GM19238 (cell line): ENCODE data around the gene PLD5.
"Not testable (repeated sequence)": the region's sequence is repeated elsewhere in the genome, so short reads cannot be mapped to it uniquely, and the experiment has no call there.

Experiments used
- DNase-seq: peaks from one replicate; pipeline ENCODE4 v3.0.0; 2011; ENCODE audit warnings: low spot score; ENCODE audit not compliant: insufficient read length

The PLD5 gene

DNA sequence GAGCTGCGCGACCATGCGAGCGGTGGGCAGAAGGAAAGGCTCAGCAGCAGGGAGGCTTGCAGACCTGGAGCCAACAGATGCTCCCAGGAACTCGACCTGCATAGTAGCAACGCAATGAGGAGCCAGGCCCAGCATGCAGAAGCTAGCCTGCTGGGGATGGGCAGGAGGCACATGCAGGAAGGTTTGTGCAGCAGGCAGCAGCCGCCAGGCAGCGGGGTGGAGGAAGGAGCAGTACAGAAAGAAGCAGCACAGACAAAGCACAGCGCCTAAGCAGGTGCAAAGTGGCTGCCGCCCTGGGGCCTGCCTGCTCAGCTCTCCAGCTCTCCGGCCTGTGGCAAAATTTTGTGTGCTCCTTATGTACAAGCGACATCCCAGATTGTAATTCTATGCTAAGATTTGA lies 312.1 kb downstream of the PLD5 start:
- no peak for DNase-seq

DNA sequence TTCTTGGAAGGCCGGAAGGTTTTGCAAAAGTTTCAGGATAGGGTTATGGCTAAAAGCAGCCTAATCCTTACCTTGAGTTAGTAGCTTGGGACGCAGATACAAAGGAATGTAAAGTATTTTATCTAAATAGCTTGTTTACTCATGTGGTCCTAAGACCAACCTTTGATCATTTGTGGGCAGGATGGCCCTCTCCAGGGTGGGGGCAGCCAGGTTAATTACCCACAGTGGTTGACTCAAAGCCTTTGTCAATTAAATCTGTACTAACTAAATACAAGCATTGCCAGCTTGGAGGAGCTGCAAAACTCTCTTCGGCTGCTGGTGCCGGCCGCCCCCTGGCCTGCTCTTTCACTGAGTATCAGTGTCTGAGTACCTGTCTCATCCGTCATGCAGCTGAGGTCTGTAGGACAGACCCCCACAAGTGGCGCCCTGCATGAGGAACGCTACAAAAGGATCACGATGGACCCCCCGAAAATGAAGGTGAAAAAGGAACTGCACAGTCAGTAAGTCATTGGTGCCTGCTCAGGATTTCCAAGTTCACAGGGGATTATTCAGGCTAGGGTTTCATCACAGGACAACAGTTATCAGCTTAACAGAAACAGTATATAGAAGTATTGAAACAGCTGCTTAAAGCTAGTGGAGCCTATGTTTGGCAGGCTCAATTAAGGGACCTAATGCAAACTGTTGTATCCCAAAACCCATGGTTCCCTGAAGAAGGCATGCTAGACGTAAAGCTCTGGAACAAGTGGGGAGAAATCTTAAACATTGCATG lies 313.1 kb downstream of the PLD5 start:
- DNase-seq: no peak

DNA sequence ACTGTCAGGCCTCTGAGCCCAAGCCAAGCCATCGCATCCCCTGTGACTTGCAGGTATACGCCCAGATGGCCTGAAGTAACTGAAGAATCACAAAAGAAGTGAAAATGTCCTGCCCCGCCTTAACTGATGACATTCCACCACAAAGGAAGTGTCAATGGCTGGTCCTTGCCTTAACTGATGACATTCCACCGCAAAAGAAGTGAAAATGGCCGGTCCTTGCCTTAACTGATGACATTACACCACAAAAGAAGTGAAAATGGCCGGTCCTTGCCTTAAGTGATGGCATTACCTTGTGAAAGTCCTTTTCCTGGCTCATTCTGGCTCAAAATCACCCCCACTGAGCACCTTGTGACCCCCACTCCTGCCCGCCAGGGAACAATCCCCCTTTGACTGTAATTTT lies 314.2 kb downstream of the PLD5 start:
- not testable (repeated sequence) for DNase-seq

DNA sequence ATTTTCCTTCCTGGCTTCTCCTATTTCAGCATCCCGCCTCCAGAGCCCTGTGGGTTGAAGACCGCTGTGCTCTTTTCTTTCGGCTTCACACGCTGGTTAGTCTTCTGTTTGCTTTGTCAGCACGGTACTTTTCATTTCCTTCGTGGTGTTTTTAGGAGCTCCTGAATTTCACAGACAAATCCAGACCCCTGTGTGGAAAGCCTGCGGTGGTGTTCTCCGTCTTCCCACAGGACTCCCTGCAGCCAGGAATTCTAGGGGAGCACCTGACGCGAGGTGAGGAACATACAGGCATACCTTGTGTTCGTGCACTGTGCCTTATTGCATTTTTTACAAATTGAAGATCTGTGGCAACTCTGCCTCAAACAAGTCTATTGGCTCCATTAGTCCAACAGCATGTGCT lies 315.4 kb downstream of the PLD5 start:
- DNase-seq: no peak

DNA sequence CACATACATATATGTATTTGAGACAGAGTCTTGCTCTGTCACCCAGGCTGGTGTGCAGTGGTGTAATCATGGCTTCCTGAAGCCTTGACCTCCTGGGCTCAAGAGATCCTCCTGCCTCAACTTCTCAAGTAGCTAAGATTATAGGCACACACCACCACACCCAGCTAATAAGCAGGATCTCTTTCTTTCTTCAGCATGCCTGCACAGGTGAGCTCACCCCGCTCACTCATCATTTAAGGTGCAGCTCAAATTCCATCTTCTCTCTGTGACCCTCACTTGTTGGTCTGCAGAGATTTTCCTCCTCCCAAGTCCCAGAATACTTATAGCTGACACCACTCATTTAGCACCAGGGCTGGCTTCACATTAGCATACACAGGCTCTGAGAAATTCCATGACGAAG lies 316.5 kb downstream of the PLD5 start:
- DNase-seq: no peak

GRCh38 chr1:242206994-242207393 lies 317.5 kb downstream of the PLD5 start:
- no peak for DNase-seq

DNA sequence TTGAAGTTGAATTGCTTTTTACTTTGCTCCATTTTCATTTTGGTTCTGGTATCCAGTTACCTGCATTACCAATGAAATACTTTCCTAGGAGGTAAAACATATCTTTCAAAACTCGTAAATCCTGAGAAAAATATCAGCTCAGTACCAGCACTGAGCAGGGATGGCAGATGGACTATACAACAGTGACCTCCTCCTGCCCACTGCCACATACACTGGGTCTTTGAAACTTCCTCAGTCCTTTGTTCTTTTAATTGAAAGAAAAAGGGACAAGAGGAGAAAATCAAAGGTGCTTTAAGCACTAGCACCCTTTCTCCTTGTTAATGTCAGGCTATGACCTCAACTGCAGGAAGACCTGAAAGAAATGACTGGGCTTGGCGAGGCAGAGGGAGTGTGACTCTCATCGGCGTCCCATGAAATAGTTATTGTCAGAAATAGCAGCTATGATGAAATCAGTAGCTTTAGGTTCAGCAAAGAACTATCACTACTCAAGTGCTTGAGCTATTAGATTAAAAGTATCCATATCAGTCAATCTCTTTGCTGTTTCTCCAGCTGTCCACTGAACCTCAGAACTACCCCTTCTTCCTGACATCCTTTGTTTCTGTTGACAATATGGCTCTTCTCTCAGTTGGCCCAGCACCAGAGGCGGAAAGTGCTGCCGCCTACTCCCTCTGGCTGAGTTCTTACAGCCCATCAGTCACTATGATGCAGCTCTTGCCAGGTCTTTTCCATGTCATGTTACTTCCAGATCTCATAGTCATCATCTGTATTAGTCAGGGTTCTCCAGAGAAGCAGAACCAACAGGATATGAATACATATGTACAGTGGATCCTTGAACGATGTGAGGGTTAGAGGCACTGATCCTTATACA lies 318.6 kb downstream of the PLD5 start:
- no peak for DNase-seq

DNA sequence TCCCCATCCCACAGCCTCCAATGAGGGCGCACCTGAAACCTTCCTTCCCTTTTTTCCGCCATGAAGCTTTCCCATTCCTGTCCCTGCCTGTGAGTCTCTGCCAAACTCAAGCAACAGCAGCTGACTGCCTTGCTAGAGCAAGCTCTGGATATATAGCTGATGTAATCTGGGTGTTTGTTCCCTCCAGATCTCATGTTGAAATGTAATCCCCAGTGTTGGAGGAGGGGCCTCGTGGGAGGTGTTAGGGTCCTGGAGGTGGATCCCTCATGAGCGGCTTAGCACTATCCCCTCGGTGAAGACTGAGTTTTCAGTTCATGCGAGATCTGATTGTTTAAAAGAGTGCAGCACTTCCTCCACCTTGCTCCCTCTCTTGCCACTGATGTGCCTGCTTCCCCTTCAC lies 321.2 kb downstream of the PLD5 start:
- DNase-seq: no peak

DNA sequence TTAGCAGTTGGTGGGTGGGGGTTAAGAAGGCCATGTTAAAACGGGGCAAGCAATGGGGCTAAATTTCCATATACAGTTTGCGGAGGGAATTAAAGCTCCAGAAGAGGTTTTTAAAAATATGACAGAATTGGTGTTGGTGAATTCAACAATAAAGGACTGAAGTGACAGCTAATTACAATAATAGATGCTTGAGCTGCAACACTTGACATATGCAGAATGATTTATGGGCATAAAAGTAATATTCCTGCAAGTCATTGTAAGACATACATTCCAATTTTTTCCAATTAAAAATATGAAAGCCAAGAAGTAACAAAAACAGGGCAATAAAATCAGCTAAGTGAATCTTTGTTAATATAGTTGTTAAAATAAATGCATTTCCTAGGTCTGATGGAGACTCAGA lies 323.4 kb downstream of the PLD5 start:
- DNase-seq: no peak

DNA sequence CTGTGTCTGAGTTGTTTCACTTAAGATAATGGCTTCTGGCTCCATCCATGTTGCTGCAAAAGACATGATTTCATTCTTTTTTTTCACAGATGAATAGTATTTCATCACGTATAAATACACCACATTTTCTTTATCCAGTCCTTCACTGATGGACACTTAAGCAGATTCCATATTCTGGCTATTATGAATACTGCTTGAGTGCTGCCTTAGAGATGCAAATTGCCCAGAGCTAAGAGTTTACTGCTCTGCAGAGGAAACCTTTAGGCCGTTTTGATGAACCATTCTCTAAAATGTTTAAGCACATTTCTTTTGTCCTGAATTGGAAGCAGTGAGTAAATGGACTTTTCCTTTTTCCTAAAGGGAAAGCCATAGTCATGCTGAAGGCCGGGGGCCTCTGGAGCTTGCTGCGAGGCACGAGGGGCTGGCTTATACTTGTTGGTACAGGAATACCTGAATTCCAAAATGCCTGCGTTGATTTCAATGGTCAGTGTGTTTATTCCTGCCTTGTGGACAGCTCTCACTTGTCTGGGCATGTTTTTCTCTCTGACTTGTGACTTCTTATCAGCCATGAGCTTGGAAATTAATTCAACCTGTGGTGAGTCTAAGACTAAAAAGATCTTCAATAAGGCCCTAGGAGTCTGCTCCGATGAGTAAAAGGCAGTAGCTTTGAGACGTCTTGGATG lies 324.6 kb downstream of the PLD5 start:
- no peak for DNase-seq

- DNase-seq: no peak
Observed at GRCh38 chr1:242197907-242198820, 326.3 kb downstream of the PLD5 start.

- DNase-seq: no peak
Observed at GRCh38 chr1:242196914-242197313, 327.6 kb downstream of the PLD5 start.

GRCh38 chr1:242196101-242196500 lies 328.4 kb downstream of the PLD5 start:
- DNase-seq: no peak

DNA sequence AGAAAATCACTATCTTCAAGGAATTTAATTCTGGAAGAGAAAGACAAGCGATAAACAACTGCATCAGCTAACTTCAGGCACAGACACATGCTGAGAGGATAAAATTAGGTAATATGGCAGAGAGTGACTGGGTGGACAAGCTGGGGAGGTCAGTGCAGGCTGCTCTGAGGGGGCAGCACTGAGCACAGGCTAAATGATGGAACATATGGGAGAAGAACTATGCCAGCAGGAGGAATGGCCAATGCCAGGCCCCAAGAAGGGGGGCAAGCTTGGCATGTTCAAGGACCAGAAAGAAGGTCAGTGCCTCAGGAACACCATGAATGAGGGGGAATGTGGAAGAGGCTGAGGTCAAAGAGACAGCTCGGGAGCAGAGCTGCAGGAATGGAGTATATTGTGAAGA lies 334.9 kb downstream of the PLD5 start:
- no peak for DNase-seq

- no peak for DNase-seq
Observed at GRCh38 chr1:242187816-242188215, 336.7 kb downstream of the PLD5 start.

GRCh38 chr1:242187171-242187570 lies 337.3 kb downstream of the PLD5 start:
- DNase-seq: no peak

DNA sequence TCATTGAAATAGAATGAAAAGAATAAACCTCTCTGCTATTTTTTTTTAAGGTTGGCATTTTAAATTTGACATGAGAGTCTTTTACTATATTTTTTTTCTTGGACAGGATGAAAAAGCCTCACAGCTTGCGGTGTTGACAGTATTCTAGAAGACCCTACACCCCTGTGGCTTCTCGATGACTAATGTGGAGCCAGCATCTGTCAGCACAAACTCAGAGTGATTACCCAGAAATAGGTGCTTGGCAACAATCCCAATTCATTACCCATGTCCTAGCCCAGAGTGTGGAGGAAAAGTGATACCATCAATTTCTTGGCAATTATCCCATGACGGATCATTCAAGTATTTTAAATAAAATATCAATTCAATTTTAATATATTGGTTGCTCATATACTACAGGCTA lies 338.8 kb downstream of the PLD5 start:
- no peak for DNase-seq

DNA sequence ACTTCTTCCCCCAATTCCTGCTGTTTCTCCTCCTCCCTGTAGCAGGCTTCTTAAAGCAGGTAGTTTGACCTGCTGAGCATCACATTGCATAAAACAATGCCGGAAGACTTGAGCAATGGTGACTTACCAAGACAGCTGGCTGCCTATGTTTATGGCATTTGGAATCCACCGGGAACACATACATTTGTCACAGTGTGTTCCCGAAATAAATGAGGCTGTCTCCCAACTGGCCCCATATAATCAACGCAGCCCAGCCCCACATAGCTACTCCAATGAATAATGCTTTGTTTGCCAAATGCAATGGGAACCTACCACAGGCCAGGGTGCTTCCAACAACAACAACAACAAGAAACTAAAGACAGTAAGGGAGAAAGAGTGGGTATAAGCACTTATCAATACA lies 339.5 kb downstream of the PLD5 start:
- DNase-seq: no peak

DNA sequence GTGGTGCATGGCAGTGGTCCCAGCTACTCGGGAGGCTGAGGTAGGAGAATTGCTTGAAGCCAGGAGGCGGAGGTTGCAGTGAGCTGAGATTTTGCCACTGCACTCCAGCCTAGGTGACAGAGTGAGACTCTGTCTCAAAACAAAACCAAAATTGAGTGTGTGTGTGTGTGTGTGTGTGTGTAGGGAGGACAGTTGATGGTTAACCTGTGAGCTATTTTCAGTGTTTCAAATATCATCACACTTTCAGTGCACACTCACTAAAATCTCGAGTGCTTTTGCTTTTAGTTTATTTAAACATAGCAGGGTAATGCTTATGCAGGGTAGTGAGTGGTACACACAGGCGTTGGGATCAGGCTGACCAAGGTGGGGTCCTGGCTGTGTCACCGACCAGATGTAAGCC lies 344.7 kb downstream of the PLD5 start:
- DNase-seq: not testable (repeated sequence)

DNA sequence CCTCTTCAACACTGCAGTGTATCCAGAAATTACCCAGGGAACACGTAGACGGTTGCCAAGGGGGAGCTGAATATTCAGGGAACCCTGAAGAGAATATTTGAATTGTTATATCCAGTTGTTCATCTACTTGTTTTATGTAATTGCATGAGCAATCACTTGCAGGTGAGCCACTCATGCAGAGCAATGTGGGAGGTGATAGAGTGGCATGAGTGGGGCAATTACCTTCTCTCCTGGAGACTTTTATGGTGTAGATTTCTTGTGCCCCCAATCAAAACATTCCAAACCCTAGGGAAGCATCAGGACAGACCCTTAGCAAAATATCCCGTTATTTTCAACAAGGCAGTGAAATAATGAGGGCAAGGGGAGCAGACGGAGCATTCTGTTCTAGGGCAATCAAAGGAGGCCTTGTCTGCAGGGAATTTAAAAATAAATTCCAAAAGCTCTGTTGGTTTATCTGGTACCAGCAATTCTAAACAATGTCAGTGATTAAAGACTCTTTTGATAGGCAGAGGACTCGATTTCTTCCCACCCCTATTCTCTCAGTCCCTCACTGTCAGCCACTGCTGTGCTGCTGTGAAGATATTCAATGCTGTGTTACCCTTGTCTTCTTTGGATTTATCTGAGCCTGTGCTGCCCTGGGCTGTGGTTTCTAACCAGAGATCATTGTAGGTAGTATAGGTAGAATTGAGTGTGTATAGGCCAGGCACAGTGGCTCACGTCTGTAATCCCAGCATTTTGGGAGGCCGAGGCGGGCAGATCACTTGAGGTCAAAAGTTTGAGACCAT lies 345.4 kb downstream of the PLD5 start:
- DNase-seq: no peak
